Stimulated activated CD4-positive, alpha-beta T cell treated with anti-CD3 and anti-CD28 coated beads, Interleukin-15, amount 100 ng/mL, for 24 hours (primary cell): ENCODE results near the gene TRIM71.
"Not testable (repeated sequence)": the region's sequence is repeated elsewhere in the genome, so short reads cannot be mapped to it uniquely, and the experiment has no call there.

Experiments
- DNase-seq: peaks from one replicate; pipeline ENCODE4 v3.0.0-alpha.2; 2020

Gene TRIM71

DNA sequence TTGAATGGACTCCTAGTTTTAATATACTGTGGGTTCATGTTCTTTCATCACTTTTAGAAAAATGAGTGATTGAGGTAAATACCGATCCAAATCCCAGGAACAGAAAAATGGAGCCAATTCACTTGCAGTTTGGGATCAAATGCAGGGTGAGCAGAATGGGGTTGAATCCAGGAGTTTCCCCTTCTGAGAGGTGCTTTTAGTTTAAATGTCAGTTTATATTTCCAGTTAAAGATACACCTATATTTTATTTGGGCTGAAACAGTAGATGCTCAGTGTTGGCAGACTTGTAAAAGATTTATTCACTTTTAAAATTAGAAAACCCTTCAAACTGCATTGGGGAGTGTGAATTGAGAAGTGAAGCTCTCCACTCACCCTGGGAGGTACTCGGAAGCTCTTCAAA, 2.6 kb downstream of the TRIM71 start:
- DNase-seq: no peak

DNA sequence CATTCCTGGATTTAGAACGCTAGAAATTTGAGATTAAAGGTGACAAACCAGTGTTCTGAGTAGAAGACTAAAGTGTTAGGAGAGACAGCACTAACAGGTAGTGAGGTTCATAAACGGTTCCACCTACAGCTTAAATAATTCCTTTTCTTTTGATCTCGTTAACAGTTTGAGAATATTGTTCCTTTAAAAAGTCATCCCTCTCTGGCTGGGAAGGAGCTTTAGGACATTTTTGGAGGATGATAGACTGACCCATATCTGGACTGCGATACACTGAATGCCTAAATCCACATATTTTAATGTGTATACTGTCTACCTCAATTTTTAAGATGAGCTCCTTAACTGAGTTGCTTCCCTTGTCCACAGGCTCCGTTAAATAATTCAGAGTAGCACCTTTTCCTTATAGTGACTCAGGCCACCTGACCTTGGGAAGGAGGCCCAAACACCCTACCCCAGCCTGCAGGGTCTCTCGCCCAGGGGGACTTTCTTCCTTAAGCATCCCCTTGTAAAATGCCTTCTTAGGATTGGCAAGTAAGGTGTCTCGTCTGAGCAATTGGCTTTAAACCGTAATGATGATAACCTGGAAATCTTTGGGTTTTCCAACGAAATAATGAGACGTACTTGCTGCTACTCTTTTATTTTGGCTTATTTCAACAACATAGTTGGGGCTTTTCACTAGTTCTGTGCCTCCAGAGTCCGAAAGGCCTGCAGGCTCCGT, 3.3 kb downstream of the TRIM71 start:
- DNase-seq: no peak

DNA sequence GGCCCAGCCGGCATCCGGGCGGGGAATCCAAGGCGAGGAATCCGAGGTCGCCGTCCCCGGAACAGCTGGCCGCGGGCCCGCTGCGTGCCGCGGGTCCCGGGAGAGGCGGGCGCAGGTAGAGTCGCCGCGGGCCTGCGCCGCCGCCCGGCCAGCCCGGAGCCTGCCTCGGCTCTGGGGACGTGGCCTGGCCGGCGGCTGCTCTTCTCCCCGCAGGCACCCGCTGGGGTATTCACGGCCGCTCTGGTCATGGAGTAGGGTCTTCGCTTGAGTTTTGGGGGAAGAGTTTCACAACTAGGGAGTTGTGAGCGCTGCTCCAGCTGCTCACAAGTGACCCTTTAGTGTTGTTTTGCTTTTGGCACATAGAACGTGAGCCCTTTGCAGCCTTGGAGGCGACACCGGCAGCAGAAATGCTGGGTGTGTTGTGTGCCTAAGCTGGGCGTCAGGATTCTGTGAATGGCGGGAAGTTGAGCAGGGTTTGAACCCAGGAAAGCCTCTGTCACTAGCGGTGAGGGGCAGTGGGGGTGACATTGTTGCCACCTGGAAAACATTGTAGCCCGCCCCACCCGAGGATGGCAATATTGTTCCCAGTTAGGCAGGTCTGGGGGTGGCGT, 4.0 kb downstream of the TRIM71 start:
- no peak for DNase-seq

DNA sequence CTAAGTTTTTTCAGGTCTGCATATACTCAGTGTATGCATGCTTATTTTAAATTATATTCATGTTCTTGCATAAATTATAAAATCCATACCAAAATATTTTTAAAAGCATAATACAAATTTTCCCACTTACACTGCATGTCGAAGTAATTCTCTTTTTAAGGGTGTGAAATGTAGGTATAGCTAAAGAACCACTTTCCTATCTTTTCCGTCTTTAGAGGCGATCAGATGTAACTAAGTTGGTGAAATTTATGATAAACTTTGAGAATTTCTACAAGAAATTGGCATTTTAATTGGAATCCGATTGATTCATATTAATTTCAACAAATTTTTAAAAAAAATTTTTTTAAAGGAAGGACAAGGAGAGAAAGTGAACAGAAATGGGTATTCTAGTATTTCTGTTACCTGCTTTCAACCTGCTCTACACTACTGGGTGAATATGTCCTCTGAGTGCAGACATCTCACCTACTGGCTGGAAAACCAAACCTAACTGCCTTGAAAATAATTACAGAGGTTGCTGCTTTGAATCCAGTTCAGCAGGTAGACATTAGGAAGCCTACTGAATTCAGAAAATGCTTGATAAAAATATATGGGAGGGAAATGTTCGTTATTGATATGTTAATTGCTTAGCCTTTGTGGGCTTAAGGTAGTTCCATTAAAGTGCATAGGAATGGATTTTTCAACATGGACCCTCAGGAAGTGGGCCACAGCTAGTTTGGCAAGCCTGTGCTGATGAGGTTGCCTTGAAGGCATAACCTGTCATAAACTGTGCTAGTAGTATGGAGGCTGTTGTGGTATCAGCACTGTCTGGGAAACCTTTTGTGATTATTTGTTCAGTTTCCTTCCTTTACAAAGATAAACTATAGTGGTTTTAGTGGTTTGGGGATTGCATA, 5.1 kb downstream of the TRIM71 start:
- no peak for DNase-seq

DNA sequence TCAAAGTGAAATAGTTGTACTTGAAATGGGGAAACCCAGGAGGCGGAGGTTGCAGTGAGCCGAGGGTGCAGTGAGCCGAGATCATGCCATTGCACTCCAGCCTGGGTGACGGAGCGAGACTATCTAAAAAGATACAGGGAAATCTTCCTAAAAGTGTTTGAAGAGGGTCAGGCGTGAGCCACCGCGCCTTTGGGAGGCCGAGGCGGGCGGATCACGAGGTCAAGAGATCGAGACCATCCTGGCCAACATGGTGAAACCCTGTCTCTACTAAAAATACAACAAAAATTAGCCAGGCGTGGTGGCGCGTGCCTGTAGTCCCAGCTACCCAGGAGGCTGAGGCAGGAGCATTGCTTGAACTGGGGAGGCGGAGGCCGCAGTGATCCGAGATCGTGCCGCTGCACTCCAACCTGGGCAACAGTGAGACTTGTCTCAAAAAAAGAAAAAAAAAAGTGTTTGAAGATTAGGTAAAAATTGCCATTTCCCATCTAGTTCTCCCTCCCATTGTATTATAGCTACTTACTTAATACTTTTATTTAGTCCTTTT, 5.9 kb downstream of the TRIM71 start:
- DNase-seq: not testable (repeated sequence)

DNA sequence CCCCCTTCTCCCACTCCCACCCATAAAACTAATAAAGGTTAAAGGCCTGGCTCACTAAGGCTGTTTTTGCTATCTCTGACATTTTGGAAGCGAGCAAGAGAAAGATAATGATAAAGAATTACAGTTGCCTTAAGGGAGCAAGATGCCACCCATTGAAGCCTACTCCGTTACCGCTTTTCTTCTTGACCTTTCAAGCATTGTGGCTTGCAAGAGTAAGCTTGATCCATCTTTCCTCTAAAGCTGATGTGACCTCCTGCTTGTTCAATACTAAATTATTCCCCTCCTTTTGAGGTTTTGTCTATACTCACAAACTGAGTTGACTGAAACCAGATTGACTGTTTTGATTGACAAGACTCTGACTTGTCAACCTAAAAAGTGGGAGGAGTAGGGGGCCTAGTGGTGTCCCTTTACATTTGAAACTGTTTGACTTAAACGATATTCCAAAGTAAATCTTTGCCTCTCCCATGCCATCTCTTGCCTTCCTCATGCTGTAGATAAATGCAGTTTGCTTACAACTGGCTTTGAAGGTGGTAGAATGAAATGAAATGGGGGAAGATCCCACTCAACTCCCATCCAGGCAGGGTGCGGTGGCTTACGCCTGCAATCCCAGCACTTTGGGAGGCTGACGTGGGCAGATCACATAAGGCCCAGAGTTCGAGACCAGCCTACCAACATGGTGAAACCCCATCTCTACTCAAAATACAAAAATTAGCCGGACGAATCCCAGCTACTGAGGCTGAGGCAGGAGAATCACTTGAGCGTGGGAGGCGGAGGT, 8.0 kb downstream of the TRIM71 start:
- DNase-seq: no peak

DNA sequence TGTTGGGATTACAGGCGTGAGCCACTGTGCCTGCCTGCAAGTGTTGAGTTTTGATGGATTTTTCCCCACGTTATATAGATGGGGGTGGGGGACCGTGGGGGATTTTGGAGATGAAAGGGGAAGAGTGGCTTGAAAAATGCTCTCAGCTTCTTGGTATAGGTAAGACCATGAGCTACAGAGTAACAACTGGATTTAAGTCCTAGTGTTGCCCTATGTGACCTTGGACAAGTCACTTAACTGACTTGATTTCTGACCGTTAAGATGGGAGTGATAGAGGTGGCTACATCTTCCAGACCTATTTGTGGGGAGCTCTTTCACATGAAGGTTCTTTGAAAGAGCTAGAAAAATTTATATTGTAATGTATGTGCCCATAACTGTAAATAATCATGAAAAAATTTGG, 13.3 kb downstream of the TRIM71 start:
- DNase-seq: no peak

DNA sequence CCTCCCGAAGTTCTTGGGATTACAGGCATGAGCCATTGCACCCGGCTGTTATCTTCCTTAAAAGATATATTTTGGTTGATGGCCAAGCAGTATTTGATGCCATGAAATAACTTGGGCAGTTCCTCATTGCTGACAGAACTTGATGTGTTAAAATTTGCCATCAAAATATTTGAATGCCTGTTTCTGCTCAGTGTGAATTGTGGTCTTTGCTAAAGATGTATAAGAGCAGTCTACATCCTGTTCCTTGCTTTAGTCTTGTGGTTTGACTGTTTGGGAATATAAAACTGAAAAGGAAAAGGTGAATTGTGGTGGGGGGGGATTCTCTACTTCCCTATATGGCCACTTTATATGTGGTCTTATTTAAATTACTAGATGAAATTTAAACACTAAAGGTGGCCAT, 14.0 kb downstream of the TRIM71 start:
- no peak for DNase-seq

DNA sequence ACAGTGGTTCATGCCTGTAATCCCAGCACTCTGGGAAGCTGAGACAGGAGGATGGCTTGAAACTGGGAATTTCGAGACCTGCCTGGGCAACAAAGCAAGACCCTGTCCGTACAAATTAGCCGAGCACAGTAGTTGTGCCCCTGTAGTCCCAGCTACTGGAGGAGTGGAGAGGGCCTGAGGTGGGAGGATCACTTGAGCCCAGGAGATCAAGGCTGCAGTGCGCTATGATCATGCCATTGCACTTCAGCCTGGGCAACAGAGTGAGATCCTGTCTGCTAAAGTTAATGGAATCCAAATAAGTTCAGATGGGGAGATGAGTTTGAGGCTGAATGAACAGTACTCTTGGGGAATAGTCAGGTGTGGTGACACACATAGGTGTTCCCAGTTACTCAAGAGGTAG, 14.4 kb downstream of the TRIM71 start:
- DNase-seq: no peak

DNA sequence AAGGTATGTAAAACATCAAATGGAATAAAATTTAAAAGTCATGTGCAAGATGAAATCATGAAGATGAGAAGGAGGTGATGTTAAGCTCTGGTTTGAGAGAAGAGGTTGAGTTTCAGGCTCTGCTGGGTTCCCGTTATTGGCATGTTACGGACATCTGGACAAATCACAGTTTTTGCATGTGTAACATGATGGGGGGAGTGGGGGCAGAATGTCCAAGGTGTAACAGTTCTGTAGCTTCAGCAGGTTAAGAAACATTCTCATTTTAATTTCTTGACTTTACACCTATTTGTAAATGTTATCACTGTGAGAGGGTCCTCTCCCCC, 17.2 kb downstream of the TRIM71 start:
- DNase-seq: no peak

DNA sequence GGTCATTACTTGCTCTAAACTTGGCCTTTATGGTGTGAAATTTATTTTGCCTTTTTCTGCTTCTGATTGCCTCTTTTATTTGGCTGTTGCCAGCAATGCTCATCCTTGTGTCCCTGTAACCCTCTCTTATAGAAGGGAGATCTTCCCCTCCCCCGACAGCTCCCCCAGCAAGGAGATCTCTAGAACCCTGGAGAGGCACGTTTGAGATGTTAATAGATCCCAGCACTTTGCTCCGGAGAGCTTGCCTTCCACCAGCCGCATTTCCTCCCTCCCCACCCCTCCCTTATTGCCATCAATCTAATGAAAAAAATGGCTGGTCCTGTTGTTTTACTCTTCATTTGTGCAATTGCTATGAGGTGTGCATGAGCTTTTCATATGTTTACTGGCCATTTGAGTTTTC, 18.2 kb downstream of the TRIM71 start:
- DNase-seq: no peak

DNA sequence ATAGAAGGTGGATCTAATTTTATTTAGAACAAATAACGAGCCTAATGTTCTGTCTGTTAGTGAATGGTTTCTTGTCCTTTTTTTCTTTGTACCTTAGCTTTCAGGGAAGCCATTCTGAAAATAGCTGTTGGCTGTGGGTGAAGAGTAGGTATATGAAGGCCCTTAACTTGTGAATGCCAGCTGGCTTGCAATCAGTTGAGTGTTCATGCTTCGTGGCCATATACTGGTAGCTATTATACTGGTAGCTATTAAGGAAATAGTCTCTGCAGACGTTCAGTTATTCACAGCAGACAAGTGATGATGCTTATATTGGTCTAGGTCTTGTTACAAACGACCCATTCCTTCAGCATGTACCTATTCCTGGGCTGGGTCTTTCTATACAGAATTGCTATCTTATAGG, 18.8 kb downstream of the TRIM71 start:
- DNase-seq: no peak

DNA sequence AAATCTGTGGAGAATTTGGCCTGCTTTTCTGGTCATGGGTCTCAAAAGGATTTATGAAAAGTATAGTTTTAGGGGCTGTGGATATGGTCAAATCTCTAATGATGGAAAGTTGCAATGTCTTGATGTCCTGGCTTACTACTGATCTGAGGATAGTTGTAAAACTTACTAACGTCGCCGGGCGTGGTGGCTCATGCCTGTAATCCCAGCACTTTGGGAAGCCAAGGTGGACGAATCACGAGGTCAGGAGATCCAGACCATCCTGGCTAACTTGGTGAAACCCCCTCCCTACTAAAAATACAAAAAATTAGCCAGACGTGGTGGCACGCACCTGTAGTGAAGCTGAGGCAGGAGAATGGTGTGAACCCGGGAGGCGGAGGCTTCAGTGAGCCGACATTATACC, 19.6 kb downstream of the TRIM71 start:
- no peak for DNase-seq

DNA sequence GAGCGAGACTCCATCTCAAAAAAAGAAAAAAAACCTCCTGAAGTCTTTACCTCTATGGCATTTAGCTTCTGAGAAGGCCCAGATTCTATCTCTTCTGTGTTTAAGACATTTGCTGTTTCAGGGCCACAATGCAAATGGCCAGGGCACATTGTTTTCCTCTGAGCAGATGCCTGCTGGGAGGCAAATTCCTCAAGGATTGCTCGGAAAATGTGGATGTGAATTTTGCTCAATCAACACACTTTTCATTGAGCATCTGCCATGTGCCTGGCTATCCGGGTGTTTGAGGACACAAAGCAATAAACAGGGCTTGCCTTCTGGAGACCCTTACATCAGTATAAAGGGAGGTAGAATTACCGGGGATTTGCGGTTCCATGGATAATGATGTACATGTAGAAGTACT, 20.0 kb downstream of the TRIM71 start:
- DNase-seq: no peak

DNA sequence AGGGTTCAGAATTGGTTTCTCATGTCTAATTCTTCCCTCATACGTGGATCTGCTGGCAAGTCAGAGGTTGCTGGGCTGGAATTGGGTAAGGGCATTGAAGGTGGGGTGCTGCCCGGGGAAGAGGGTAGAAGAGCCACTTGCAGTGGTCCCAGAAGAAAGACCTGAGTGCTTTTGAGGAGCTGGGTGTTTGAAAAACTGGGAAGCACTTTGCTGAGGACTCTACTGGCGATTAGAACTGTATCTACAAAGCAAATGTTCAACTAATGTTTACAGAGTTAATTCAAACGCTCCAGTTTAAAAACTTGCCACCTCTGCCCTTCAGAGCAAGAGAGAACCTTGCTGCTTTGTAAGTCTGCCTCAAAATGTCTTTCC, 21.9 kb downstream of the TRIM71 start:
- no peak for DNase-seq

DNA sequence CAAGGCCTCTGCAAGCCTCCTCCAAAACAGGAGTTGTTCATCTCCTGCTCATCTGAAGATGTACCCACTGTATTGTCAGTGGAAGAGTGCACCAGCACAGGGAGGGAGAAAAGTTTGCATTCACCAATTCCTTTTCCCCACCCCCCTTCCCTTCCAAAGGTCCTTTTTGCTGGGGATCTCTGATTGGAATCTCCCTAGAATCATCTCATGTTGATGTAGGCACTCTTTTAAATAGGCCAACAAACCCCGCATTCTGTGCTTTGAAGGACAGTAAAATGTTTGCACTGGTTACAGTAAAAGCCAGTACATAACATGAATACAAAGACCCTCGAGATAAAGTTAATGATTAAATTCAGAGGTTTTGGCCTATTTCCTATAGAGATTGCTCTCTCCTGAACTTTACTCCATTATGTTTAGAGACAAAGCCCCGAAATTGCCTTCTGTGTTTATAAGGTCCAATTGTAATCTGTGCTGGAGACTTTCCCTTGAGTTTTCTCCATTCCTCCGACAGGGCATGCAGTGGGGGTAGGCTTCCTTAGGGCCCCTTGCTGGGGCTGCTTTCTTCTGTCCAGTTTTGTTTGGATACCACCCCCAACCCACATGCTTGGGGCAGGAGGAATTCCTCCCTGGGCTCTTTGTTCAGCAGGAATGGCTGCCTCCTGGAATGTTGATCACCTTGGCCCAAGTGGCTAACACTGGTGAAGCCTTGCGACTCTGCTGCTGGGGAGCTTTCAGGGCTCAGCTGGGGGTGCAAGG, 22.5 kb downstream of the TRIM71 start:
- no peak for DNase-seq

DNA sequence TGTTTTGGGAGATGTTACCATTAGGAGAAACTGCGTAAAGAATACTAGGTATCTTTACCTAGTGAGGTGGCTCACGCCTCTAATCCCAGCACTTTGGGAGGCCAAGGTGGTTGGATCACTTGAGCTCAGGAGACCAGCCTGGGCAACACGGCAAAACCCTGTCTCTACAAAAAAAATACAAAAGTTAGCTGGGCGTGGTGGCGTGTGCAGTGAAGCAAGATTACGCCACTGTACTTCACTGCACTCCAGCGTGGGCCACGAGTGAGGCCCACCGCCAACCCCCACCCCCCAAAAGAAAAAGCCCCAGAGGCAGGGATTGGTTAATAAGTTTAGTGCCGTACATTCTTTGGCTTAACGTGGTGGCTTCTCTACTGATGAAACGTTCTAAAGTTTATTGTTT, 23.5 kb downstream of the TRIM71 start:
- DNase-seq: no peak

DNA sequence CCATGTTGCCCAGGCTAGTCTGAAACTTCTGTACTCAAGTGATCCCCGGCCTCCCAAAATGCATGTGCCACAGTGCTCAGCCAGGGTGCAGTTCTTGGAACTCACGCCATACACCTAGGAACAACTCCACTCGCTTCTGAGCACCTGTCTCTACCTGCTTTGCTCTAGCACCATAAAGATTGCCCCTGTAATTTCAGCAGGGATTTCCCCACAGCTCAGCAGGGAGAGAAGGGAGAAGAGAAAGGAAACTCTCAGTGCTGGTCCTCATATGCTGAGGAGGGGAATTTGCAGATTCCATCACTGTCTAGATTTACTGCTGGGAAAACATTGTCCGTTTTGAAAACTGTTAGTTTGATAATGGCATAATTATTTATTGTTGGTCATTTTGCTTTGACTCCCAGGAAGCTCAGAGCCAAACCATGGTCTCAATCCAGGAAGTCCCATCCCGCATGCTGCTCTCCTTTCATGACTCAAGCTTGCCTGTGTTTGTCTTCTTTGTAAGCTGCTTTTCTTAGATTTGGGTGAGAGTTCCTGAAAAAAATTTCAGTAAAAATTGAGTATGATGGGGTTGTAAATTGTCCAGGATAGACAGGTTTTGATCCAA, 24.2 kb downstream of the TRIM71 start:
- no peak for DNase-seq

DNA sequence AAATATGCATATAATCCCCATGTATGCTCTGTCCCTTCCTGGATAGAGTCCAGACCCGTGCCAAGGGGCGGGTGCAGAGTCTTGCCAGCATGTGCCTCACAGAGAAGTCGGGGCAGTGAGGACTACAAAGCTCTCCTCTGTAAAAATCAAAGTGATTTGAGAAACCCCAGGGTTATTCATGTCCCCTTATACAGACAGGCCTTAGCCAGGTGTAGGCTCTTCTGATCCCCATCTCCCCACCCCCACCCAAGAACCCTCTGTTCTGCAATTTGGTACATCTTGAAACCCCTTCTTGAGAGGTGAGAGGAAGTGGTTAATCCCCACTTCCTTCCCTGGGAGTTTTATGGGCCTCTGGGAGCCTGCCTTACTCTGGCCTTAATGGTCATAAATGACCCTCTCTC, 24.7 kb downstream of the TRIM71 start:
- DNase-seq: no peak

DNA sequence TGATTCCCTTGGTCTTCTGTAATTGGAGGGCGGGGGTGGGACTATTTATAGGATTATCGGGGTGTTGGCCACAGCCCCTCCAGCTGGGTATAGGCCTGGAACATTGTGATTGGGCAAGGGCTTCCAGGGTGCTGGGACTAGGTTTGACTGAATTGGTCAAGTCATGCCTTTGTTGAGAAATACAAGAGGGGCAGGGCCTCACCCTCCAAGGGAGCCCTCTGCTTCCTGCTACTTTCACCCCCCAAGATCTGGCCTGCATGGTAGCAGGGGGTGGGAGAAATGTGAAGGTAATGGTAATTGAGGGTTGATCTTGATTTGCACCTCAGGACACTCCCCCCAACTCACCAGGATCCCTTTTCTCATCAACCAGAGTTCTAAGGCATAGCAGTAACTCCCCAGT, 25.2 kb downstream of the TRIM71 start:
- no peak for DNase-seq

DNA sequence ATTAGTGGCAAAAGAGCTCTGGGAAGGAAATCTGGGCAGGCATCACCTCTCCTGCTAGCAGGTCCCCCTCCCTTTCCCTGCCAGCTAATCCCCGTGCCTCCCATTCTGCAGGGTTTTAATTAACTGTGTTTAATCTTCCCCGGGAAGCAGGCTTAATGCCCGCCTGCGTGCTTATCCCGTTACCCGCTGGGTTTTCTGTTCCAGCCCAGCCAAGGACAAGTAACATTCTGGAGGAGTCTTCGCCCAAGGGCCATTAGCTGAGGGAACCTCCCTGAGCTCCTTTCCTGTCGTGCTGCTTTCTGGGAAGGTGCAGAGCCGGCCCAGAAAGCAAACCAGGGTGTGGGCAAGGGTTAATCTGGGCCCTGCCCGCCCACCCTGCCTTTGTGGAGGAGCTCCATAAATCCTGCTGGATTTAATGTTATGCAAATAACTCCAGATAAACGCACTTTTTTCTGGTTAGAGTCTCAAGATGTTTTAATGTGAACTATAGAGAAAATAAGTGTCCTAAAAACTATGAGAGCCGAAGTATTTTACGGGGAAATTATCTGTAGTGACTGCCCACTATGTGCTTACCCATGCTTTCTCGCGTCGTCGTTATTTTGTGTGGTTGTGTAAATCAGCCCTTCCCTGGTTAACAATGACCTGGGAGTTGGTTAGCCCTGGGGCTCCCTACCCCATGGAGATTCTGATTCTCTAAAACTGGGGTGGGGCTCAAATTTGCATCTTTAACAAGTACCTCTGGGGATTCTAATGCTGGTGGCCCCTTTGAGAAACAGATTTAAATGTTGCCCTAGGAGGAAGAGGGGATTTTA, 25.9 kb downstream of the TRIM71 start:
- no peak for DNase-seq
